ENCODE results near the gene CASKIN2. TPM values are rescaled to one million over a fixed set of nuclear protein-coding genes. Genes with fewer than 3 reads are reported as not detected.

The CASKIN2 gene
- total RNA-seq, 1 donor from 2014 or later, result 3.9 TPM

DNA sequence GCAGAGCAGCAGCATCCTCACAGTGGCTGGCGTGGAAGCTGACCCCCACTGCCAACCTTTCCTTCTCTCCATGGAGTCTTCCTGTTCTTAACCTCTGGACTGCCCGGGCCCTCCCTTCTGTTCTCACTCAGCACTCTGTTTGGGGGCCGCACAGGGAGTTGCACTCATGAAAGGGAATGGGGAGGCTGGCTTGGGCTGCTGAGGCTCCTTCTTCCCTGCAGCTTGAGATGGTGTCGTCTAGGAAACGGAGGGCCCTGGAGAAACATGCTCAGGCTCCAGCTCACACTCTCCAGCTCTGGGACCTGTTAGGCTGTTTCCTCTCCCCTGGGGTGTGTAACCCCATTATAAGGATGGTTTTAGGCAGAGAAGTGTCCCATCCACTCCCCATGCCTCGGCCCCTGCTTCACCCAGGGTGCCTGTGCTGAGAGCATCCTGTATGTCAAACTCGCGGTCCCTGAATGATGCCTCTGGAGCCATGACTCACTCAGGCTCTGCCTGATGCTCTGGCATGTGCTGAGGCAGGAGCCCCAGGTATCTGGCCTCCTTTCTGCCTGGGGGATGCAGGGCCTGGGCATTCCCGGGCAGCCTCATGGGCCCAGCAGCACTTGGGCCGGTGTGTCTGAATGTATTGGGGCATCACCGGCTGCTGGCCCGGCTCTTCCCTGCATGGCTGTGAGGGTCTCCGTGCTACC lies 40.0 kb downstream of the CASKIN2 start:
- Histone ChIP-seq H3K4me3 (ENCODE audit: low read depth, low read length) (no peak overlapping the region), H3K27me3 (ENCODE audit: control insufficient read depth, insufficient read depth, low read length) (no peaks in the 10 kb centered on the region), H3K36me3 (ENCODE audit: control insufficient read depth, insufficient read depth, low read length) (peaks cover 8% of the 10 kb centered on the region)
- DNase-seq (ENCODE audit: low read depth), result no peak
- FAIRE-seq, result no peak
- TF ChIP-seq, protein P1, sequence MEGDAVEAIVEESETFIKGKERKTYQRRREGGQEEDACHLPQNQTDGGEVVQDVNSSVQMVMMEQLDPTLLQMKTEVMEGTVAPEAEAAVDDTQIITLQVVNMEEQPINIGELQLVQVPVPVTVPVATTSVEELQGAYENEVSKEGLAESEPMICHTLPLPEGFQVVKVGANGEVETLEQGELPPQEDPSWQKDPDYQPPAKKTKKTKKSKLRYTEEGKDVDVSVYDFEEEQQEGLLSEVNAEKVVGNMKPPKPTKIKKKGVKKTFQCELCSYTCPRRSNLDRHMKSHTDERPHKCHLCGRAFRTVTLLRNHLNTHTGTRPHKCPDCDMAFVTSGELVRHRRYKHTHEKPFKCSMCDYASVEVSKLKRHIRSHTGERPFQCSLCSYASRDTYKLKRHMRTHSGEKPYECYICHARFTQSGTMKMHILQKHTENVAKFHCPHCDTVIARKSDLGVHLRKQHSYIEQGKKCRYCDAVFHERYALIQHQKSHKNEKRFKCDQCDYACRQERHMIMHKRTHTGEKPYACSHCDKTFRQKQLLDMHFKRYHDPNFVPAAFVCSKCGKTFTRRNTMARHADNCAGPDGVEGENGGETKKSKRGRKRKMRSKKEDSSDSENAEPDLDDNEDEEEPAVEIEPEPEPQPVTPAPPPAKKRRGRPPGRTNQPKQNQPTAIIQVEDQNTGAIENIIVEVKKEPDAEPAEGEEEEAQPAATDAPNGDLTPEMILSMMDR (IDR thresholded peaks at IDR 0.05; ENCODE audit: insufficient read depth, low read length, severe bottlenecking), result no peak

DNA sequence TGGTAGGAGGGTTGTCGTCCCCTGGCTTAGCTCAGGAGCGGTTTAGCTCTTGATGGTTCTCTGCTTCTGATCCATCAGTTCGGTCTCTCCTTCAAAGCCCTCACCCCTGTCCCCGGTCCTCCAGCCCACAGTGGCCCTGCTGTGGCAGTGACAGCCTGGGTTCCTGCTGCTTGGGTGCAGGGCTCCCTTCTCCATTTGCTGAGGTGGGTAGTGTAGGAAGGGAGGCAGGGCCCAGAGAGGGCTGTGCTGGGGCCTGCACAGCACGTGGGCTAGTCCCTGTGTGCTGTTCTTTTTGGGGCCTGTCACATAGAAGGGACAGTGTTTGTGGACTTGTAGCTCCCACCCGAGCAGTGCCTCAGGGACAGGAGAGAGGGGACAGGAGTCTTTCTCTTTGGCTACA lies 40.6 kb downstream of the CASKIN2 start:
- DNase-seq (ENCODE audit: low read depth), result no peak
- Histone ChIP-seq H3K4me3 (ENCODE audit: low read depth, low read length) (no peak overlapping the region), H3K36me3 (ENCODE audit: control insufficient read depth, insufficient read depth, low read length) (peaks cover 8% of the 10 kb centered on the region), H3K27me3 (ENCODE audit: control insufficient read depth, insufficient read depth, low read length) (no peaks in the 10 kb centered on the region)
- TF ChIP-seq, protein P1 (IDR thresholded peaks at IDR 0.05; ENCODE audit: insufficient read depth, low read length, severe bottlenecking), result no peak
- no peak for FAIRE-seq

DNA sequence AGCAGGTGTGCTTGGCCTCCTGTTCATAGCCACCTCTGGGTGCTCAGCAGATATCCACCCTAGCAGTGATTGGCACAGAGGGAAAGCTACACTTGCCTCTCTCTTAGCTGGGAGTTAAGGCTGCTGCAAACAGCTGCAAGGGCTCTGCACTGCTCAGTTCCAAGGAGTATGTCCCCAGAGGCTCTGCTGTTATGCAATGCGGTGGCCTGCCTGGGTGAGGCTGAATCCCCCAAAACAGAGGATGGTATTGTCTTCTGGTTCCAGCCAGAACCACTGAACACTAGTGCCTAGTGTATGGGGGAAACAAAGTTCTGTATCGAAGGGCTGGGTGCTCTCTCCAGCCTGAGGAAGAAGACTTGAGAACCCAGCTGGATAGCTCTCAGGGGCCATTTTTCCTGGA lies 42.1 kb downstream of the CASKIN2 start:
- TF ChIP-seq, protein P1 (IDR thresholded peaks at IDR 0.05; ENCODE audit: insufficient read depth, low read length, severe bottlenecking), result no peak
- Histone ChIP-seq H3K4me3 (ENCODE audit: low read depth, low read length) (no peak overlapping the region), H3K27me3 (ENCODE audit: control insufficient read depth, insufficient read depth, low read length) (no peaks in the 10 kb centered on the region), H3K36me3 (ENCODE audit: control insufficient read depth, insufficient read depth, low read length) (peaks cover 8% of the 10 kb centered on the region)
- DNase-seq (ENCODE audit: low read depth) (no peak), FAIRE-seq (no peak)

DNA sequence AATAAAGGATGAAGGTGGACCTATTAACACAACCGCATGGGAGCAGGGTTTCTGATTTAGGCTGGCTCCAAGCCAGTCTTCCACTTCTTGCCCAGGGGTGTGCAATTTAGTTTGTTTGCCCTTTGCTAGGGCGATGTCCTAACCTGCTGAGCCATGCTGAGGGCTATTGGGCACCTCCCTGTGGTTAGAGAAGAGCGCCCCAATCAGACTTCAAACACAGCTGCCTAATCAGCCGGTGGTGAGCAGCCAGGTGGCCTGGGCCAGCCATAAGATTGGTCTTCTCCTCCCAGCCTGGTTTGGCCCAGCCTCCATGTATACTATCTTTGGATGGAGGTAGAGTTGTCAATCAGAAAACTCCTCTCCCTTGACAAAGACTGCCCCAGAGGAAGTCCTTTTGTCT lies 43.2 kb downstream of the CASKIN2 start:
- DNase-seq (ENCODE audit: low read depth), result peak; percentile 70
- Histone ChIP-seq H3K4me3 (ENCODE audit: low read depth, low read length) (no peak overlapping the region), H3K36me3 (ENCODE audit: control insufficient read depth, insufficient read depth, low read length) (peaks cover 8% of the 10 kb centered on the region), H3K27me3 (ENCODE audit: control insufficient read depth, insufficient read depth, low read length) (no peaks in the 10 kb centered on the region)
- peak; percentile 18 for FAIRE-seq
- TF ChIP-seq, protein P1 (IDR thresholded peaks at IDR 0.05; ENCODE audit: insufficient read depth, low read length, severe bottlenecking), result peak; percentile 3

DNA sequence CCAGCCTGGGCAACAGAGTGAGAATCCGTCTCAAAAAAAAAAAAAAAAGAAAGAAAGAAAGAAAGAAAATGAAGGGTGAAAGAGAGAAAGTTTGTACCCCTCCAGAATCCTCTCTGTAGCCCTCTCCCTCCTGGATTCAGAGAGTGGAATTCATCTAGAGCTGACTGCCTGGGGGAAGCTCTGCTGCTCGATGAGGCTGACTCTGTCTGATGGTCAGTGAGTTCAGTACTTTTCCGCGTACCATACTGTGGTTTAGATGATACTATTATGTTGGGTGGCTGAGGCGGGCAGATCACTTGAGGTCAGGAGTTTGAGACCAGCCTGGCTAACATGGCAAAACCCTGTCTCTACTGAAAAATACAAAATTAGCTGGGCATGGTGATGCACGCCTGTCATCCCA lies 44.1 kb downstream of the CASKIN2 start:
- no peak for DNase-seq (ENCODE audit: low read depth)
- Histone ChIP-seq H3K27me3 (ENCODE audit: control insufficient read depth, insufficient read depth, low read length) (no peaks in the 10 kb centered on the region), H3K36me3 (ENCODE audit: control insufficient read depth, insufficient read depth, low read length) (peaks cover 8% of the 10 kb centered on the region), H3K4me3 (ENCODE audit: low read depth, low read length) (no peak overlapping the region)
- TF ChIP-seq, protein P1 (IDR thresholded peaks at IDR 0.05; ENCODE audit: insufficient read depth, low read length, severe bottlenecking), result no peak
- no peak for FAIRE-seq
